RWPE1 (cell line): Measurements from ENCODE around the gene FBXO45.

Source experiments
- CTCF ChIA-PET: fragments of 350-600 bp; sonication (Branson Sonifier 250); formaldehyde crosslinking; extraction: SDS; loops from one replicate; lab custom pipeline; 2021; lab: Yijun Ruan, JAX
- POLR2A ChIA-PET: fragments of 400-600 bp; formaldehyde crosslinking; extraction: SDS; loops from one replicate; lab custom pipeline; 2020; ENCODE audit warnings: antibody characterized with exemption; ENCODE audit not compliant: low non-redundant PET; lab: Yijun Ruan, JAX
- DNase-seq: peaks from one replicate; pipeline ENCODE4 v3.0.0; 2012; ENCODE audit warnings: low spot score
- H3K27ac ChIP-seq: fragments of 450-650 bp; 2 replicates; pipeline ENCODE4 v1.5.1; 2017
- CTCF ChIP-seq: fragments of 450-650 bp; conservative IDR thresholded peaks from 2 replicates; pipeline ENCODE4 v1.5.1; 2017; ENCODE audit warnings: low read depth, mild to moderate bottlenecking

Gene FBXO45

GRCh38 chr3:196620684-196621083 is 52.2 kb downstream of the FBXO45 start:
- no peak for TF ChIP-seq CTCF
- H3K27ac ChIP-seq, result no peak overlapping the region
- POLR2A ChIA-PET, result interaction anchor here (0.6 kb wide), 1 partner anchor 30 kb away, joined by 3 read pairs; no protein-coding TSS in a partner anchor
- no peak for DNase-seq
- CTCF ChIA-PET, result interaction anchor here (0.6 kb wide), 1 partner anchor 1173 kb away, joined by 3 read pairs; no protein-coding TSS in a partner anchor

GRCh38 chr3:196621611-196622010 is 53.2 kb downstream of the FBXO45 start:
- no peak overlapping the region for H3K27ac ChIP-seq
- ChIA-PET CTCF (no interaction called here), POLR2A (no interaction called here)
- DNase-seq, result no peak
- TF ChIP-seq CTCF, result no peak

- CTCF ChIA-PET, result no interaction called here
- POLR2A ChIA-PET, result no interaction called here
- no peak for TF ChIP-seq CTCF
- no peak for DNase-seq
- no peak overlapping the region for H3K27ac ChIP-seq
These were observed 55.8 kb downstream of the FBXO45 start for GRCh38 chr3:196624067-196624790.

GRCh38 chr3:196624907-196625306 is 56.4 kb downstream of the FBXO45 start:
- CTCF ChIA-PET, result interaction anchor here (0.6 kb wide), 1 partner anchor 1077 kb away, joined by 4 read pairs; no protein-coding TSS in a partner anchor
- no peak for DNase-seq
- no peak overlapping the region for H3K27ac ChIP-seq

GRCh38 chr3:196625331-196625730 is 56.9 kb downstream of the FBXO45 start:
- ChIA-PET POLR2A (no interaction called here), CTCF (interaction anchor here (0.6 kb wide), 1 partner anchor 1076 kb away, joined by 4 read pairs; no protein-coding TSS in a partner anchor)
- DNase-seq, result no peak
- no peak overlapping the region for H3K27ac ChIP-seq
- TF ChIP-seq CTCF, result no peak

More at GRCh38 chr3:196624907-196625306, 56.4 kb downstream of the FBXO45 start:
- no peak for TF ChIP-seq CTCF
- POLR2A ChIA-PET, result no interaction called here

GRCh38 chr3:196627918-196628231 is 59.4 kb downstream of the FBXO45 start:
- no peak overlapping the region for H3K27ac ChIP-seq
- DNase-seq, result no peak
- TF ChIP-seq CTCF, result no peak
- ChIA-PET CTCF (interaction anchor here (0.5 kb wide), 1 partner anchor 36 kb away, joined by 3 read pairs; no protein-coding TSS in a partner anchor), POLR2A (no interaction called here)
